ENCODE results near the gene AHDC1. TPM values are rescaled to one million over a fixed set of nuclear protein-coding genes. Genes with fewer than 3 reads are reported as not detected.
"Not testable (repeated sequence)": the region's sequence is repeated elsewhere in the genome, so short reads cannot be mapped to it uniquely, and the experiment has no call there.

AHDC1 gene
- polyA plus RNA-seq, 1 experiment: 3.0 TPM

GRCh38 chr1:27504588-27505419 lies 99.1 kb downstream of the AHDC1 start:
- Histone ChIP-seq H3K4me3 (ENCODE audit: low read depth, low read length) (no peak overlapping the region), H3K27me3 (ENCODE audit: control insufficient read depth, insufficient read depth, low read length) (no peaks in the 10 kb centered on the region), H3K27ac (ENCODE audit: low read depth, low read length) (peak overlapping the region; percentile 65), H3K9me3 (ENCODE audit: control insufficient read depth, insufficient read depth, low read length) (no peaks in the 10 kb centered on the region)
- ChIA-PET POLR2A (no interaction called here), CTCF (interaction anchor here (1.2 to 1.8 kb wide), 4 partner anchors 15 to 102 kb away, joined by 3 to 8 read pairs (median 4); partner anchors contain the start of genes AHDC1 and WASF2)
- TF ChIP-seq CTCF (IDR thresholded peaks at IDR 0.05; ENCODE audit: low read depth, low read length): no peak
- DNase-seq (ENCODE audit: low read depth, low spot score): no peak

GRCh38 chr1:27503844-27504587 lies 99.9 kb downstream of the AHDC1 start:
- ChIA-PET POLR2A (no interaction called here), CTCF (interaction anchor here (1.3 to 1.8 kb wide), 2 partner anchors 53 to 103 kb away, joined by 5 to 8 read pairs; no protein-coding TSS in a partner anchor)
- H3K4me3 ChIP-seq (ENCODE audit: low read depth, low read length): no peak overlapping the region

GRCh38 chr1:27503033-27503432 lies 100.9 kb downstream of the AHDC1 start:
- H3K9me3 ChIP-seq (ENCODE audit: control insufficient read depth, insufficient read depth, low read length): no peaks in the 10 kb centered on the region
- H3K27me3 ChIP-seq (ENCODE audit: control insufficient read depth, insufficient read depth, low read length): no peaks in the 10 kb centered on the region
- no peak for TF ChIP-seq CTCF (IDR thresholded peaks at IDR 0.05; ENCODE audit: low read depth, low read length)
- no peak overlapping the region for H3K4me3 ChIP-seq (ENCODE audit: low read depth, low read length)
- no peak for DNase-seq (ENCODE audit: low read depth, low spot score)
- CTCF ChIA-PET: interaction anchor here (0.6 to 1.2 kb wide), 2 partner anchors 54 to 206 kb away, joined by 3 to 4 read pairs; no protein-coding TSS in a partner anchor
- POLR2A ChIA-PET: no interaction called here
- no peak overlapping the region for H3K27ac ChIP-seq (ENCODE audit: low read depth, low read length)

More at GRCh38 chr1:27503844-27504587, 99.9 kb downstream of the AHDC1 start:
- Histone ChIP-seq H3K27me3 (ENCODE audit: control insufficient read depth, insufficient read depth, low read length) (no peaks in the 10 kb centered on the region), H3K9me3 (ENCODE audit: control insufficient read depth, insufficient read depth, low read length) (no peaks in the 10 kb centered on the region), H3K27ac (ENCODE audit: low read depth, low read length) (peak overlapping the region; percentile 68)
- DNase-seq (ENCODE audit: low read depth, low spot score): no peak
- no peak for TF ChIP-seq CTCF (IDR thresholded peaks at IDR 0.05; ENCODE audit: low read depth, low read length)

GRCh38 chr1:27501159-27501558 lies 102.8 kb downstream of the AHDC1 start:
- H3K4me3 ChIP-seq (ENCODE audit: low read depth, low read length); H3K27me3 ChIP-seq (ENCODE audit: control insufficient read depth, insufficient read depth, low read length); DNase-seq (ENCODE audit: low read depth, low spot score); CTCF ChIA-PET; H3K9me3 ChIP-seq (ENCODE audit: control insufficient read depth, insufficient read depth, low read length); POLR2A ChIA-PET; H3K27ac ChIP-seq (ENCODE audit: low read depth, low read length): not testable (repeated sequence)

- ChIA-PET CTCF (interaction anchor here (0.7 to 1.2 kb wide), 2 partner anchors 9 to 359 kb away, joined by 3 to 5 read pairs; partner anchors contain the start of gene WASF2), POLR2A (interaction anchor here (0.6 kb wide), 1 partner anchor 17 kb away, joined by 3 read pairs; no protein-coding TSS in a partner anchor)
- TF ChIP-seq CTCF (IDR thresholded peaks at IDR 0.05; ENCODE audit: low read depth, low read length): no peak
- Histone ChIP-seq H3K27ac (ENCODE audit: low read depth, low read length) (no peak overlapping the region), H3K4me3 (ENCODE audit: low read depth, low read length) (no peak overlapping the region), H3K27me3 (ENCODE audit: control insufficient read depth, insufficient read depth, low read length) (no peaks in the 10 kb centered on the region), H3K9me3 (ENCODE audit: control insufficient read depth, insufficient read depth, low read length) (no peaks in the 10 kb centered on the region)
- no peak for DNase-seq (ENCODE audit: low read depth, low spot score)
These were observed 104.8 kb downstream of the AHDC1 start for GRCh38 chr1:27499142-27499541.
